ENCODE results near the gene PTPRH. TPM values are rescaled to one million over a fixed set of nuclear protein-coding genes. Genes with fewer than 3 reads are reported as not detected.
"Not testable (repeated sequence)": the region's sequence is repeated elsewhere in the genome, so short reads cannot be mapped to it uniquely, and the experiment has no call there.

PTPRH gene
- total RNA-seq, 4 donors from 2014 or later: 0.39 to 0.56 (median 0.48) TPM

GRCh38 chr19:55173714-55174409, 35.4 kb downstream of the PTPRH start:
- in situ Hi-C loops (cut with MboI; ENCODE audit: low sequenced_read_pairs in 4 of 4): no loop called here
- ATAC-seq (peak in 1 of 2 donors; percentile 35), DNase-seq (no peak)
- H3K36me3 ChIP-seq: no peaks in the 10 kb centered on the region
- H3K27me3 ChIP-seq: peaks cover 97 to 98% (median 97%) of the 10 kb centered on the region in 3 donors
- TF ChIP-seq CTCF (IDR thresholded peaks at IDR 0.05 in 4 of 5, conservative IDR thresholded peaks at IDR 0.05 in 1 of 5): no peak
- TF ChIP-seq POLR2A (IDR thresholded peaks at IDR 0.05): no peak
- H3K4me3 ChIP-seq: peak overlapping the region in 3 of 4 donors; percentile 10 to 40 (median 27)
- H3K9me3 ChIP-seq: no peaks in the 10 kb centered on the region
- intact Hi-C loops (cut with DNase I; ENCODE audit: low total_unique reads): no loop called here
- H3K27ac ChIP-seq: no peak overlapping the region
- H3K4me1 ChIP-seq: peaks cover 6 to 7% of the 10 kb centered on the region in 2 donors

- no peaks in the 10 kb centered on the region for H3K9me3 ChIP-seq
- H3K27ac ChIP-seq: no peak overlapping the region
- H3K4me3 ChIP-seq: peak overlapping the region in 3 of 4 donors; percentile 10 to 40 (median 27)
- H3K4me1 ChIP-seq: peaks cover 3 to 7% of the 10 kb centered on the region in 2 donors
- peaks cover 96 to 100% (median 100%) of the 10 kb centered on the region in 3 donors for H3K27me3 ChIP-seq
- H3K36me3 ChIP-seq: no peaks in the 10 kb centered on the region
- intact Hi-C loops (cut with DNase I; ENCODE audit: low total_unique reads): no loop called here
- ATAC-seq: no peak
- in situ Hi-C loops (cut with MboI; ENCODE audit: low sequenced_read_pairs in 4 of 4): no loop called here
- TF ChIP-seq CTCF (IDR thresholded peaks at IDR 0.05 in 4 of 5, conservative IDR thresholded peaks at IDR 0.05 in 1 of 5) (no peak), POLR2A (IDR thresholded peaks at IDR 0.05) (no peak)
- DNase-seq: no peak
Observed at GRCh38 chr19:55173186-55173713, 36.1 kb downstream of the PTPRH start.

GRCh38 chr19:55172741-55173140, 36.6 kb downstream of the PTPRH start:
- peaks cover 3 to 7% of the 10 kb centered on the region in 2 donors for H3K4me1 ChIP-seq
- in situ Hi-C loops (cut with MboI; ENCODE audit: low sequenced_read_pairs in 4 of 4): no loop called here
- ATAC-seq (no peak), DNase-seq (no peak)
- H3K4me3 ChIP-seq: no peak overlapping the region
- H3K9me3 ChIP-seq: no peaks in the 10 kb centered on the region
- peaks cover 93 to 99% (median 99%) of the 10 kb centered on the region in 3 donors for H3K27me3 ChIP-seq
- no peak overlapping the region for H3K27ac ChIP-seq
- H3K36me3 ChIP-seq: no peaks in the 10 kb centered on the region
- no peak for TF ChIP-seq POLR2A (IDR thresholded peaks at IDR 0.05)
- TF ChIP-seq CTCF (IDR thresholded peaks at IDR 0.05 in 4 of 5, conservative IDR thresholded peaks at IDR 0.05 in 1 of 5): no peak
- intact Hi-C loops (cut with DNase I; ENCODE audit: low total_unique reads): no loop called here

- intact Hi-C loops (cut with DNase I; ENCODE audit: low total_unique reads); H3K27ac ChIP-seq; H3K36me3 ChIP-seq; ATAC-seq; H3K4me1 ChIP-seq; H3K9me3 ChIP-seq; in situ Hi-C loops (cut with MboI; ENCODE audit: low sequenced_read_pairs in 4 of 4); H3K4me3 ChIP-seq; DNase-seq: not testable (repeated sequence)
- H3K27me3 ChIP-seq: peaks cover 93 to 99% (median 98%) of the 10 kb centered on the region in 3 donors
Observed at GRCh38 chr19:55172318-55172717, 37.0 kb downstream of the PTPRH start.

- Histone ChIP-seq H3K4me1 (peaks cover 7 to 9% of the 10 kb centered on the region in 2 donors), H3K27ac (no peak overlapping the region), H3K27me3 (peaks cover 90 to 96% (median 90%) of the 10 kb centered on the region in 3 donors), H3K36me3 (no peaks in the 10 kb centered on the region), H3K9me3 (no peaks in the 10 kb centered on the region), H3K4me3 (no peak overlapping the region)
- in situ Hi-C loops (cut with MboI; ENCODE audit: low sequenced_read_pairs in 4 of 4) (no loop called here), intact Hi-C loops (cut with DNase I; ENCODE audit: low total_unique reads) (no loop called here)
- DNase-seq (no peak), ATAC-seq (no peak)
- TF ChIP-seq CTCF (IDR thresholded peaks at IDR 0.05 in 4 of 5, conservative IDR thresholded peaks at IDR 0.05 in 1 of 5) (no peak), POLR2A (IDR thresholded peaks at IDR 0.05) (no peak)
Observed at GRCh38 chr19:55171440-55171839, 37.9 kb downstream of the PTPRH start.

Measured in gastrocnemius medialis (tissue), 4 donors.